Measurements from ENCODE around the gene PRUNE2.
"Not testable (repeated sequence)": the region's sequence is repeated elsewhere in the genome, so short reads cannot be mapped to it uniquely, and the experiment has no call there.

PRUNE2 gene

DNA sequence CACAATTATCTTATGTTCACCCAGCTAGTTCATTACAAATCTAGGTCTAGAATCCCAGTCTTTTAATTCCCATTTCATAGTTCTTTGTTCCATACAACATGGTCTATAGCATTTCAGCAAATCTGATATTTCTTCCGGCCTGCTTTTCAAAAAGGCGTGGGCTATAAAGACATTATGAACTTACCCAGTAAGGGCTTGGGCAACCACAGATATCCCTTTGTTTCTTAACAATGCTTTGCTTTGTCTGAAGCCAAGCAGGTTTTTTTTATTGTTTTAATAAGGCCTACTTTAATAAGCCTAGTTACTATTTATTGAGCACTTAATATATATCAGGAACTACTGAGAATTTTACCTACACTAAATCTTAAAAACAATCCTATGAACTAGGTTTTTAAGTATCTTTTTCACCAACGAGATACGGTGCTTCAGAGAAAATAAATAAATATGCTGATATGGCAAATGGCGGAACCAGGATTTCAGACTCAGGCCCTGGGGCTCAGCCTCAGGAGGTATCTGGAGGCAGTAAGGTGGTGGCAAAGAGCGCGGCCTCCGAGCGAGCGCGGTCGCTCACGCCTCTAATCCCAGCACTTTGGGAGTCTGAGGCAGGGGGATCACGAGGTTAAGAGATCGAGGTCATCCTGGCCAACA, 112.0 kb downstream of the PRUNE2 start:
- DNase-seq: no peak

GRCh38 chr9:76789840-76790239, 116.1 kb downstream of the PRUNE2 start:
- no peak for DNase-seq

DNA sequence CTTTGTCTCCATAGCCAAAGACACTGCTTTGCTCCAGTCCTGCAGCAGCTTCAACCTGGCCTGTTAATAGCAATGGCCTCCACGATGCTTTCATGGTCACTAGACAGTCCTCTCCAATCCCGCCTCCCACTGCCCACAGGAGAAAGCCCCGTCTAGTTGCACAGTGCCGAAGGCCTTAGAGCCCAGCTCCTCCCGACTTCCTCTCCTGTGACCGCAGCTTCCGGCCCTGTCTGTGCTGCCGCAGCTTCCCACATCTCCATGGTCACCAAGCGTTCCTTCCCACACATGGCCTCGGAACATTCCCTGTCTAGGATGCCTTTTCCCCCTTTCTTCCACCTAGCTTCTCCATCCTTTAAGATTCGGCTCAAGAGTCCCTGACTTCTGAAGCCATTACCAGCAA, 118.2 kb downstream of the PRUNE2 start:
- DNase-seq: no peak

DNA sequence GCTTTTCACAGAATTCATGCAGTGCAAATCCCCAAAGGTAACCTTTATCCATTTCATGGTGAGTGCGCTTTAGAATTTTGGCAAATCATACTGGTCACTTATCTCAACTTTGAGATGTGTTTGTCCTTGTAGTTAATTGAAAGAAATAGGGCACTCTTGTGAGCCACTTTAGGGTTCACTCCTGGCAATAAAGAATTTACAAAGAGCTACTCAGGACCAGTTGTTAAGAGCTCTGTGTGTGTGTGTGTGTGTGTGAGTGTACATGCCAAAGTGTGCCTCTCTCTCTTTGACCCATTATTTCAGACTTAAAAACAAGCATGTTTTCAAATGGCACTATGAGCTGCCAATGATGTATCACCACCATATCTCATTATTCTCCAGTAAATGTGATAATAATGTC, 120.4 kb downstream of the PRUNE2 start:
- DNase-seq: no peak

- no peak for DNase-seq
Measured at GRCh38 chr9:76784881-76785280, 121.0 kb downstream of the PRUNE2 start.

DNA sequence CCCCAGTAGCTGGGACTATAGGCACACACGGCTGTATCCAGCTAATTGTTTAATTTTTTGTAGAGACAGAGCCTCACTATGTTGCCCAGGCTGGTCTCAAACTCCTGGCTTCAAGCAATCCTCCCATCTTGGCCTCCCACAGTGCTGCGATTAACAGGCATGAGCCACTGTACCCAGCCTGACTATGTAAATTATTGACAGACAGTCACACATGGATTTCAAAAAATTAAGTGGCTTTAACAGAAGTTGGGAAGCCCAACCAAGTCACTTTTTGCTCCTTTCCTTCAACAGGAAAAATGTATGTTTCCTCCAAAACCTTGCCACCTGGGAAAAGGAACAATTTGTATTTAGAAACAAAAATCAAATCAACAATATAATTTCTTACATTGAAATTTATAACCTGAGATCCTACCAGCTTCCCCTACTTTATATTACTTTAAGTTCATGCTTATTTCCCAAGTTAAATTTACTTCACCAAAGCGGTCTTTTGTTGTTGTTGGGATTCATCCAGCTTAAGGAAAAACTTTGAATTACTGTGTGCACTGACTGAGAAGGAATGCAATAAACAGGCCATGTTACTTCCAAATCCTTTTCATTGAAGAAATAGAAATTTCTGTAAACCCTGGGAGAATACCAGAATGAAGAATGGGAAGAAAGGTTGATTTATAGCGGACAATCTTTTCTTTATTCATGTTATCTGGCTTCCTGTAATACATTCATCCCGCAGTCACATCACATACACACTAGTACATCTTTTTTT, 133.0 kb downstream of the PRUNE2 start:
- DNase-seq: no peak

DNA sequence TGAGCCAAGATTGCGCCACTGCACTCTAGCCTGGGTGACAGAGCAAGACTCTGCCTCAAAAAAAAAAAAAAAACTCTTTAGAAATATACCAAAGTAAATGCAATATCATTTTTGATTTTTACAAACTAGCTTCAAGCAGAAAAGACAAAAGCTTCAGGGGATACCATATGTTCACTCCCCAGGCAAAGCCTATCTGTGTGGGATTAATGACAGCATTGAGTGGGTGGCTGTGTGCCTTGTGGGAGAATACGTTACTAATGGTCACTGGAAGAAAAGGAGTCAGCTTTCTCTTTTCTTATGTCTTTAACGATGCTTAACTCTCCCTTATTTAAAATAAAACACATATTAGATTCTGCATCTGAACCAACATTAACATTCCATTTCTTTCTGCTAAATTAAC, 139.8 kb downstream of the PRUNE2 start:
- no peak for DNase-seq

DNA sequence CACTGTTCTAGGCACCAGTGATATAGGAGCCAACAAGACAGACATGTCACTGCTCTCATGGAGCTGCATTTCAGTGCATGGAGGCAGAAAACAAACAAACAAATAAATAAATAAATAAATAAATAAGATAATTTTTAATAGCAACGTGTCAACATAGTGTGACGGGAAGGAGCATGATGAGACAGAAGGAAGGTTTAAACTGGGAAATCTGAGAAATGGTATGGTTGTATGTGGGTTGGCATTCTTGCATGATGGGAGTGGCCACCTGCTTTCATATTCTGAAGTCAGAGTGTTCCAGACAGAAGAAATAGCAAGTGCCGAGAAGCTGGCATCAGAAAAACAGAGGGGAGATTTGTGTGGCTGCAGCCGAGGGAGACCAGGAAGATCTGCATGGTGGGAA, 141.8 kb downstream of the PRUNE2 start, which contains the start of gene PCA3:
Gene PCA3, plus strand, starts transcription at position 301 of the 400 bp plus-strand sequence.
- no peak for DNase-seq

GRCh38 chr9:76761448-76761847, 144.5 kb downstream of the PRUNE2 start:
- DNase-seq: no peak

GRCh38 chr9:76759732-76760131, 146.2 kb downstream of the PRUNE2 start:
- DNase-seq: no peak

GRCh38 chr9:76758476-76758875, 147.4 kb downstream of the PRUNE2 start:
- DNase-seq: no peak

DNA sequence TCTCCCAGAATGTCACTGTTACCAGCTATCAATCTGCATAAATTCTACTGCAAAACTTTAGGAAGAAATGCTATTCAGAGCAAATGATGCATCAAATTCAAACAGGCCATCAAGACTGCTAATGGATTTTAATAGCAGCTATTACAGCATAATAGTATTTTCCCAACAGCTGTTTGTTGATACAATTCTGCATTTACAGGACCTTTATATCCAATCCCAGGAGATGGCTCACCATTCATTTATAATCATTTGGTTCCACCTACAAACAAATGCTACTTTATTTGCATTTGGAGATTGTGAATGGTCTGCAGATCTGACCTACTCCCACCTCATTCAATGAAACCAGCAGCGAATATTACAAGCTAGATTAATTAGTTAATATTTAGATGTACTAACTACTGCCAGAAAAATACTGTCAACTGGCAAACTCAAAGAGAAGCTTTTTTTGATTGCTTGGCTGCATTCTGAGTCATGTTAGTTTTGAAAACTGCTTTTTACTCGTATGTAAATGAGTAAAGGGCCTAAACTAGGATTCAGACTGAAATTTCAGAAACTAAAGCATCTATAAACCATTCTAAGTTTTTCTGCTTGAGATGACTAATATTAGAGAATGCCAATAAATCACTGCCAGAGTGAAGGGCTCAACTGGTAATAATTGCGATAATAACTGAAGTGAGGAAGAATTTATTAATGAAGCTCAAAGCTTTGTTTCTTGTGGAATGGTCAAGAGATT, 148.8 kb downstream of the PRUNE2 start:
- no peak for DNase-seq

DNA sequence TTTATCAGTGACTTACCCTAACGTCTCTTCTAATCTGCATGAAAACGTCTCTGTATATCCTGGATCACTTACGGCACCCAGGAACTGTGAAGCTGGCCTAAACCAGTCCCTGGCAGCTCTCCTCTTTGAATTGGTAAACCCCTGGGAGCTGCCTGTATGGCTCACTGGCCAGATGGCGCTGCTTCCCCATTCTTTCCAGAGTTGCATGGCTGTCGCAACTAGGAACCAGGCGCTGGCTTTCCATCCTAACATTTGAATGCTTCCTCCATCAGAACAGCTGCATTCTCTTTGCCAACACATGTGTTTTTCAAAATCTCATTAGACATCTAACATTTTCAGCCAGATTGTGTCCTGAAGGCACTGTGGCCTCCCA, 149.7 kb downstream of the PRUNE2 start:
- no peak for DNase-seq

- no peak for DNase-seq
Measured at GRCh38 chr9:76751001-76751400, 154.9 kb downstream of the PRUNE2 start.

- DNase-seq: no peak
Measured at GRCh38 chr9:76744336-76744735, 161.6 kb downstream of the PRUNE2 start.

- DNase-seq: no peak
Measured at GRCh38 chr9:76743931-76744330, 162.0 kb downstream of the PRUNE2 start.

DNA sequence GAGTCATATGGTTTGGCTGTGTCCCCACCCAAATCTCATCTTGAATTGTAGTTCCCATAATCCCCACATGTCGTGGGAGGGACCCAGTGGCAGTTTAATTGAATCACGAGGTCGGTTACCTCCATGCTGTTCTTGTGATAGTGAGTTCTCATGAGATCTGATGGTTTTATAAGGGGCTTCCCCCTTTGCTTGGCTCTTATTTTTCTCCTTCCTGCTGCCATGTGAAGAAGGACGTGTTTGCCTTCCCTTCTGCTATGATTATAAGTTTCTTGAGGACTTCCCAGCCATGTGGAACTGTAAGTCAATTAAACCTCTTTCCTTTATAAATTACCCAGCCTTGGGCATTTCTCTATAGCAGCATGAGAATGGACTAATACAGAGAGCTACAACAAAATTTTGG, 163.0 kb downstream of the PRUNE2 start:
- DNase-seq: not testable (repeated sequence)

GRCh38 chr9:76741524-76741923, 164.4 kb downstream of the PRUNE2 start:
- no peak for DNase-seq

DNA sequence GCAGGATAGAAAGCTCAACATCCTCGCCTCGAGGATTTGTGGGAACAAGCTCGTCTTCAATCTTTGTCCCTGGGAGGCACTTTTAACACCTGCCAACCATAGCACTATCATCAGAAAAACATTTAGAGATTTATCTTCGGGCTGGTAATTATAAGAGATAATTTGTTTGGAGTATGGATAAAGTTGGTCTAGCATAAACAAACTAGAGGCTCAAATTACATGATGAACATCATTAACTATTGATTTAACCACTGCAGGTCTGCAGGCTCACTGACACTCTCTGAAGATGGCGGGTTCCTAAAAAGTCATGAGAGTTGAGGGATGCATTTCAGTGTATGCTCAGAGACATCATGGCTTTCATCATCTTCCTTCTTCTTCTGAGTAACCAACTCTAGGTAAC, 167.5 kb downstream of the PRUNE2 start:
- DNase-seq: no peak

DNA sequence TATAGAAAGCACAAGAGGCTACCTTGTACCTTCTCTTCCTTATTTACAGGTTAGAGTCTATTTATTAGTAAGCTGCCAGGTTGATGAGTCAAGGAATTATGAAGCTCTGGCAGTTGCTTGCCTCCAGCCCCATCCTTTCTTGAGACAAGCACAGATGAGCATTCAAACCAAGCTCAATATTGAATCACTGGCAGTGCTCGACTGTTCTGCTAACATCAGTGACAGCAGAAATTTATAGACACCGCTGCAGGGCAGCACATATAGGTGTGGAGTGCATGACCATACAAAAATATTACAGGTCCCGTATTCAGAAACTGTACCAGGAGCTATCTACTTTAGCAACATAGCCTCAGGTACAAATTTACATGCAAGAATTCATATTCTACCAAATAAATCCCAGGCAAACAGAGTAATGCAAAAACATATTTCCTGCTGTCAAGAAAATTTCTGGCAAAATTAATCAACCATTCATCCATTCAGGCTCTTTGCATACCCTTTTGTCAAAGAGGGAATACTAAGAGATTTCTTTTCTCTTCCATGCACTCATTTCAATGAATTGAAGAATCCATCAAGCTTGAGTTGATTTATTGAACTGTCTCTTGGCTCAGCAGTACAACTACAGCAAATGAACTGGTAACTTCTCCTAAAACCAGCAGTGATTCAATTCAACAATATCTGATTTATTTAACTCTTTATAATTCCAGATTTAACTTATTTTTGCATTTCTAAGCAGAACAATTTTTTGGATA, 168.6 kb downstream of the PRUNE2 start:
- DNase-seq: no peak

- DNase-seq: no peak
Measured at GRCh38 chr9:76734716-76735115, 171.2 kb downstream of the PRUNE2 start.

- DNase-seq: no peak
Measured at GRCh38 chr9:76733096-76733495, 172.8 kb downstream of the PRUNE2 start.

DNA sequence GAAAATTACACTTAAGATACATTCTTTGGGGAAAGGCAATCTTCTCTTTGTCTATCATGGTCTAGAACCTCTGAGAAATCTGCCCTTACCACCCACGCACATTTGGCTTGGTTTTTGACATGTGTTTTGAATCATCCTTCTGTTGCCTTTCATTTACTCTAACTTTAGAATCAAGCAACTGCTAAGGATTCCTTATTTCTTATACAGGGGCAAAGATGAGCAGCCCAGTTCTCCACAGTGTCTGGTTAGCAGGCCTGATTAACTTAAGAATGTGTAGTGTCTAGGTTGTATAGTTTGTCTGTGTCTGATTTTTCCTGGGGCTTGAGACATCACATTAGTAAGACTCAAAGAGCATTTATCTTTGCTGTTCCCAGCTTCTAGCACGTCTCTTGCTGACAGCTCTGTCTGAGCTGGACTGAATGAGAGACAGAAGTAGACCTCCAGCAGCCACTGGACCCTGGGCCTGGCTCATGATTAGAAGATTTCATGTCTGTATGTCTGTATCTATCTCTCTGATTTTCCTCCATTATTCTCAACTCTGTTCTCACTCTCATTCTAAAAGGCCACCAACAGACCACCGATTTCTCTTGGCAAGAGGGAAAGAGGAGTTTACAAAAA, 173.5 kb downstream of the PRUNE2 start:
- DNase-seq: no peak

Measured in CD4-positive, alpha-beta T cell treated with Interleukin-17A for 4 hours (primary cell).